ENCODE data around the gene RBM24.
A peak's percentile ranks its signal among the peaks of the same experiment; 100 is the strongest.

Gene RBM24

DNA sequence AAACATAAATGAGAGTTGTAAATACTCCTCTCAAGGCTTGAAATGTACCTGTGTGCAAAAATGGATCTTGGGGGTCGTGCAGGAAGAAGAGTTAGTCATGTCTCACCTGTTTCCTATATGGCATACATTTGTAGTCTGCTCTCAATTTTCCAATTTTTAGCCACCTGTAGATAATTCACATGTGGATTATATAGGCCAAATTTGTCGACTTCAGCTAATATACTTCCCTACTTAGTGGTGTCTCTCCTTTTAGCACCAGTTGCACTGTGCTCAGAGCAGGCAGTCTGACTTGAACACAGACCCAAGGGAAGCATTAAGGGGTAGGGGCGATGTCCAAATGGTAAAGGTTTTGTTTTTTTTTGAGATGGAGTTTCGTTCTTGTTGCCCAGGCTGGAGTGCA is 1.9 kb downstream of the RBM24 start:
- no peak overlapping the region for H3K4me3 ChIP-seq (ENCODE audit: low read length)
- TF ChIP-seq, protein P1, sequence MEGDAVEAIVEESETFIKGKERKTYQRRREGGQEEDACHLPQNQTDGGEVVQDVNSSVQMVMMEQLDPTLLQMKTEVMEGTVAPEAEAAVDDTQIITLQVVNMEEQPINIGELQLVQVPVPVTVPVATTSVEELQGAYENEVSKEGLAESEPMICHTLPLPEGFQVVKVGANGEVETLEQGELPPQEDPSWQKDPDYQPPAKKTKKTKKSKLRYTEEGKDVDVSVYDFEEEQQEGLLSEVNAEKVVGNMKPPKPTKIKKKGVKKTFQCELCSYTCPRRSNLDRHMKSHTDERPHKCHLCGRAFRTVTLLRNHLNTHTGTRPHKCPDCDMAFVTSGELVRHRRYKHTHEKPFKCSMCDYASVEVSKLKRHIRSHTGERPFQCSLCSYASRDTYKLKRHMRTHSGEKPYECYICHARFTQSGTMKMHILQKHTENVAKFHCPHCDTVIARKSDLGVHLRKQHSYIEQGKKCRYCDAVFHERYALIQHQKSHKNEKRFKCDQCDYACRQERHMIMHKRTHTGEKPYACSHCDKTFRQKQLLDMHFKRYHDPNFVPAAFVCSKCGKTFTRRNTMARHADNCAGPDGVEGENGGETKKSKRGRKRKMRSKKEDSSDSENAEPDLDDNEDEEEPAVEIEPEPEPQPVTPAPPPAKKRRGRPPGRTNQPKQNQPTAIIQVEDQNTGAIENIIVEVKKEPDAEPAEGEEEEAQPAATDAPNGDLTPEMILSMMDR (IDR thresholded peaks at IDR 0.05; ENCODE audit: insufficient read depth, low read depth, low read length, missing control alignments), result no peak
- DNase-seq (ENCODE audit: low read depth), result no peak

DNA sequence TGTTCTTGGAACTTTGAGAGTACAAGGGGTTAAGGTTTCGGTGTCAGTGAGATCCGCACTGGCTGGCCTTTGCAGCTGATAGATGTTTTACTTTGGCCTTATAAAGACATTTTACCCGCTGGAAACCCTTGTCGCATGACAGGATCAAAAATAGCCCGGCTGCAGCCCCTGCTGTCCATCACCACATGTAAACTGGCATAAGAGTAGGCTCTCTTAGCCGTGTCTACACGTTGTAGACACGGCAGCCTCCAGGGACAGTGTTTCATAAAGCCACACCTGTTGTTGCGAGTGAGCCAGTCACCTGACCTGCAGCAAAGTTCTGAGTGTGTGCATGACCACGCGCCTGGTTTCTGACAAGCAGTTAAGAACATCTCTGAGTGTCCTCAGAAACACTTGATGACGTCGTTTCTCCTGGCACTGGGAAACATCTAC is 8.5 kb downstream of the RBM24 start:
- TF ChIP-seq, protein P1 (IDR thresholded peaks at IDR 0.05; ENCODE audit: insufficient read depth, low read depth, low read length, missing control alignments), result no peak
- H3K4me3 ChIP-seq (ENCODE audit: low read length), result no peak overlapping the region
- peak; percentile 54 for DNase-seq (ENCODE audit: low read depth)

DNA sequence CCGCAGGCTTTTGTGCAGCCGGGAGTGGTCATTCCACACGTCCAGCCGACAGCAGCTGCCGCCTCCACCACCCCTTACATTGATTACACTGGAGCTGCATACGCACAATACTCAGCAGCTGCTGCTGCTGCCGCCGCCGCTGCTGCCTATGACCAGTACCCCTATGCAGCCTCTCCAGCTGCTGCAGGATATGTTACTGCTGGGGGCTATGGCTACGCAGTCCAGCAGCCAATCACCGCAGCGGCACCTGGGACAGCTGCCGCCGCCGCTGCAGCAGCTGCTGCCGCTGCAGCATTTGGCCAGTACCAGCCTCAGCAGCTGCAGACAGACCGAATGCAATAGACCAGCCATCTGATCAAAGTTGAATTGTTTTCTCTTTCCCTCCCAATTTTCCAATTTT is 10.6 kb downstream of the RBM24 start:
- H3K4me3 ChIP-seq (ENCODE audit: low read length), result no peak overlapping the region
- TF ChIP-seq, protein P1 (IDR thresholded peaks at IDR 0.05; ENCODE audit: insufficient read depth, low read depth, low read length, missing control alignments), result no peak
- DNase-seq (ENCODE audit: low read depth), result no peak

DNA sequence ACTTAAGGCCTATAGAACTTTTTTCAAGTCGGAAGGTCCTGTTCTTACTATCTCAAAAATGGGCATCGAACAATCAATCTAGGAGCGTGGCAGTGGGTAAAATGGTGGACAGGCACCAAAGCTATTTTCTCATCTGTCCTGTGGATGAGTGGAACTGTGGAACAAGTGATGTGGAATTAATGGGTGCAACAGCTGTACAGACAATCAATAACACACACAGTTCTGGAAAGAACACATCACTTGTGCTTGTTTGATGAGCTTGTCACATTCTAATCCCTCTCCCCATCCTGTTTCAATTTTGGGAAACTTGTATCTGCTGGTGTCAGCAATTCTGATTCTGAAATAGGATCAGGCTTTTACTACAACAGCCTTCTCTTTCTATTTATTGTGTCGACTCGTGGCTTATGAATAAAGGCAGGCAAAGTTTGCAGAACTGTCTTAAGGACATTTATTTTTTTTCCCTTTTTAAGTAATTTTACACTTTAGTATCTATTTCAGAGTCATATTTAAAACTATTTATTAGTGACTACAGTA is 11.5 kb downstream of the RBM24 start:
- no peak for DNase-seq (ENCODE audit: low read depth)
- no peak overlapping the region for H3K4me3 ChIP-seq (ENCODE audit: low read length)
- TF ChIP-seq, protein P1 (IDR thresholded peaks at IDR 0.05; ENCODE audit: insufficient read depth, low read depth, low read length, missing control alignments), result no peak

DNA sequence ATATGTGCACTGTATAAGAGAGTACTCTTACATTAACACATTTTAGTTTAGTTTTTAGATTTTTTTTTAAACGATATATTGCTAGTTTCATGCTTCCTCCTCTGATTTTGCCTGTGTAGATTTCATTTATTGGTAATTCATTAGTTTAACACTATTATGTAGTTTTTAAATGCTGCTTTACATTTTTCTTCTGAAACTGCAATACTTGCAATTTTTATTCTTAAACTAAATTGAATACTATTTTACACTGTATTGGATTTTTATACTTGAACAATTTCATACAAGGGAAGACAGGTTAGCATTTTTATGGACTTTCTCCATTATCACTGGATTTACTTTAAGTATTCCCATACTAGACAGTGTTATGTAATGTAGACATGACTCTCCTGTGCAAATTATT is 12.2 kb downstream of the RBM24 start:
- TF ChIP-seq, protein P1 (IDR thresholded peaks at IDR 0.05; ENCODE audit: insufficient read depth, low read depth, low read length, missing control alignments), result no peak
- H3K4me3 ChIP-seq (ENCODE audit: low read length), result no peak overlapping the region
- DNase-seq (ENCODE audit: low read depth), result no peak

DNA sequence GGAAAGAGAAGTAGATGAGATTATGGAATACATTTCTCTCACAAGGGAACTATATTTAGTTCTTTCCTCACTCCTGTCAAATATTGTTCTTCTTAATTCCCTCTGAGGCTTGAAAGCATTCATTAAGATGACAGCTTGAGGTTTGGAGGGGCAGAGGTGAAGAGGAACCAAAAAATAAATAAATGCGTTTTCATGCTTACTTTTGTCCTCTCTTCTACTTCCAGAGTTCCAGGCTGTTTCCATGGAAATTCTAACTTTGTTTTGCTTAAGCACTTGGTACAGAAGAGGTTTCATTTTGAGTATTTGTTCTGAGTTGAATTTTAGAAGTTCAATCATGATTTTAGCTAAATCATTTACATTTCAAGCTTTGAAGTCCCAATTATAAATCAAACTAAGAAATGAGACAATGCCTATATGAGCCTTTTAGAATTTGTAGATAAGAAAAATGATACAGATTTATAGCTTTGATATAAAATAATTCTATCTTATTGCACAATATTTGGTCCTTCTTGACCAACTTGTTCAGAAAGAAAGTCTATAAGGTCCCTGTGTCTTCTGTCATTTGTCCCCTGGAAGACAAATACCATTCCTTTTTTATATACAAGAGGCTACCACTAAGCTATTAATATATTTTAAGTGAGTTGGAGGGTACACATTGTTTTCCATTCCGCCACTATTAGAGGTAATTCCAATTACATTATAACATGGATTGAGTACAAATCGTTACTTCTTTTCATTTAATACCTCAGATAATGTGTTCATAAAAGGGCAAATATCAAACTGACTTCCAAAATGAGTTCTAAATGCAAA is 16.3 kb downstream of the RBM24 start:
- no peak for DNase-seq (ENCODE audit: low read depth)
- TF ChIP-seq, protein P1 (IDR thresholded peaks at IDR 0.05; ENCODE audit: insufficient read depth, low read depth, low read length, missing control alignments), result no peak
- no peak overlapping the region for H3K4me3 ChIP-seq (ENCODE audit: low read length)
